GM21786 (cell line): ENCODE data around the gene GPR156.

Source experiments
- ATAC-seq: cut with Tn5 transposase; IDR thresholded peaks from one replicate; pipeline ENCODE4 v1.9.1; 2021; ENCODE audit not compliant: unreplicated experiment

GPR156 gene

DNA sequence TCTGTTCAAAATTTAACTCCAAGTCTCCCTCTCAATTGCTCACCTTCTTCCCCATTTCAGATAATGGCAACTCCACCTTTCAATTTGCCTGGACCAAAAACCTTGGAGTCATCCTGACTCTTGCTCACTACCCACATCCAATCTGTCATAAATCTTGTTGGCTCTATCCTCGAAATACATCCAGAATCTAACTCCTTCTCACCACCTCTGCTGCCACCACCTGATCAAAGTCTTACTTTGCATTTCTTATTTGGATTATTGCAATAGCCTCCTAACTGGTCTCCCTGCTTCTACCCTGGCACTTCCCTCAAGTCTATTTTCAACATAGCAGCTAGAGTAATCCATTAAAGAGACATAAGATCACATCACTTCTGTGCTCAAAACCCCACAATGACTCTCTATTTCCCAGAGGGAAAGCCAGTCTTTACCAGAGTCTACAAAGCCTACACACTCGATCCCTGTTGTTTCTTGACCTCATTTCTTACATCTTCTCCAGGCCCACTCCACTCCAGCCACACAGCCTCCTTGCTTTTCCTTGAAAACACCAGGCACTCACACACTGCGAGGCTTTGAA is 86.6 kb downstream of the GPR156 start:
- ATAC-seq, result no peak

DNA sequence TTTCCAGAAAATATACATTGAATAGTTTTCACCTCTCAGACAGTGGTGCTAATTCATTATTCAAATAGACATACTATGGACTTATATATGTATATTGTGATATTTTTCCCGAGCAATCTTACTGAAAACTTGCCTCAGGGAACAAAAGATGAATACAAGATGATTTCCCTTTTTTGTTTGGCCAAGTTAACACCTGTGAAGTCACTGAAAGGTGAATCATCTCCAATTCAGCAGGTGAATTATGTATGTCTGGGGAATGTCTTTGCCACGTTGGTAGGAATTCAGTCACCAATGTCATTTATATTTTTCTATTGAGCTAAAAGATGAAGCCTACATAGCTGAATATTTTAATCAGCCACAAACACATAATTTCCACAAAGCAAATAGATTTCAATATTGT is 88.2 kb downstream of the GPR156 start:
- ATAC-seq, result no peak

DNA sequence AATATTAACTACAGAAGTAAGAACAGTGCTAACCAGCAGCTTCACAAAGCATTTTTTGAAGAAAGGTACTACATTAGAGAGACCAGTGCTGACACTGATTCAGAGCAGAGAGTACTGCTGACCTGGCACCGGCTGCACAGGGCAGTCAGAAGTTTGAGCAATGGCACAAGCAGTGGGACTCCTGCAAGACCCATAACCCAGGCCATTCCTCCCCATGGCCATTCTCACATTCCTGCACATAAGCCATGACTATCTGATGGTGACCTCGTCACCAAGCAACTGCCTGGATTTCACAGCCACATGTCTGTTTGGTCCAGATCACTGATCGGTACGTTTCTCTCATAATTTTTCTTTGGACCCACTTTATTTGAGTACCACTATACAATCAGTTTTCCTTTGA is 88.7 kb downstream of the GPR156 start:
- no peak for ATAC-seq

DNA sequence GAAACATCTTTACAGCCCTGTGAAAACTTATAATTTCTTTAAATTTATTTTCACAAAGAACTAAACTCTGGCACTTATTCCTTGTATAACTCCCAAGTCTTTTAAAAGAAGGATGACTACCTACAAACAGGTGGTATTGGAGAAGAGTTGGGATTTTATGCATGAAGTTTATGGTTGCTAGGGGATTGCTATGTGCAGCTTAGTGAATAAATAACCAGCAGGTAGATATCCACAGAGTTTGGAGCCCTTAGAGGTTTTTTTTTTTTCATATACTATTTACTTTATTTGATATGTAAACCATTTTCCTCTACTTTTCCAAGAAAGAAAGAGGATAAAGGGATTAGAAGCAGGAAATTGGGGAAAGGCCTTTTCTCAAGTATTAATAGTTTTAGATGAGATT is 91.5 kb downstream of the GPR156 start:
- ATAC-seq, result no peak

DNA sequence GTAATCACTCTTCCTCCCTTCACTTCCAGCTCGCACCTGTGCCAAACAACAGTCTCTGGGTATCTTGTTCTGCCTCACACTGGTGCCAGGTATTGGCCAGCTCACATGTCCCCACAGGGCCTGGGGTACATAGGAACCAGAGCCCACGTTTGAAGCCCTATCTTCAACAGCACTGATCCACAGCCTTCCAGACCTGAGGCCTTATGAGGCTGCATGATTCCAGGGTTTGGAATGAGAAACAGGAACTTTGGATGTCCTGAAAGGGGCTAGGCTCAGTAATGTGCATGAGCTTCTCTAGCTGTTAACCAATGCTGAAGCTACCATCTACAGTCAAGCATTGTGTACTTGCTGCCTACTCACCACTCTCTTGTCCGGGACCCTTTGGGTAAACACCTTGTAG is 92.4 kb downstream of the GPR156 start:
- ATAC-seq, result no peak

DNA sequence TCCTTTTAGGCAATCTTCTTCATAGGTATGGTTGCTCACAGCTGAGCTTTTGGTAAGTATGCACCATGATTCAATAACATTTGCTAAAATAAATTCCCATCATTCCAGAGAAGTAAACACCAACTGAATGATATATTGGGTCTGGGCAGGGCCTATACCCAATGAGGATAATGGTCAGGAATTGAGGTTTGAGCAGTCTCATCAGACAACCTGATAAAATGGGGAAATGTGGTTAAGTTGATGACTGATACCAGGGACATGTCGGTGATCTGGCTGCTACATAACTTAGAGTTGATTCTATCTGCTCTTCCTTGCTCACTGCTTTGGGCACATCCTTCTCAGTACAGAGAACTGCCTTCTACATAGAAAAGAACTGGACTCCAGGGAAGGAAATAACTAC is 92.9 kb downstream of the GPR156 start:
- no peak for ATAC-seq

DNA sequence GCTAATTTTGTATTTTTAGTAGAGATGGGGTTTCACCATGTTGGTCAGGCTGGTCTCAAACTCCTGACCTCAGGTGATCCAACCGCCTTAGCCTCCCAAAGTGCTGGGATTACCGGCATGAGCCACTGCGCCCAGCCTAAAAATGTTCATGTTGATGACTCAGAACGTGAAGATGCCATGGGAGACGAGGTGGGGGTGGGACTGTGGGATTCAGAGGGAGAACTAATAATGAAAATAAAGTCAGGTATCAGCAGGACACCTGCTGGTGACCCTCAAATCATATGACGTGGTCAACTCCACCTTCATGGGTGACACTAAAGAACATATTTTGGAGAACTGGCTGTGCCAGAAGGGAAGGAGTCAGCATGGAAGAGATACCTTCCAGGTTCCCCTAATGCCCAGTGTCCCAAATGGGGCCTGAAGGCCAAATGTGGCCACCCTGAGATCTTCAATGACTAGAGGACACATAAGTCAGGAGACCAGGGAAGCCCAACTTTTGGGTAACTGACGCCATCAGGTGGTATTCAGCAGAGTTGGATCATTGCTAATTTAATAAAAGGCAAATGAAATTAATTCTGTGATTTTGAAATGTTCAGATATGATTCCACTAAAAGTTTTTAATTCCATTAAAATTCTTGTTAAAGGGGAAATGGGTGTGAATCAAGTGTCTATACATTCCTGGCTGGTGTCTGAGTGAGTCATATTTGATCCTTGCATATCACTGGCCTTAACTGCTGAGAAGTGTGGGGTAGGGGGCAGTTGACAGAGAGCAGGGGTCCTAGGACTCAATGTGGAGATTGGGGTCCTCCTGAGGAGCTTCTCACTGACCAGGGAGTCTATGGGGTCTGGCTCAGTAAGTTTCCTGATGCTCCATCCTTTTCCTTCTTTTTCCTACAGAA is 102.2 kb downstream of the GPR156 start:
- no peak for ATAC-seq

DNA sequence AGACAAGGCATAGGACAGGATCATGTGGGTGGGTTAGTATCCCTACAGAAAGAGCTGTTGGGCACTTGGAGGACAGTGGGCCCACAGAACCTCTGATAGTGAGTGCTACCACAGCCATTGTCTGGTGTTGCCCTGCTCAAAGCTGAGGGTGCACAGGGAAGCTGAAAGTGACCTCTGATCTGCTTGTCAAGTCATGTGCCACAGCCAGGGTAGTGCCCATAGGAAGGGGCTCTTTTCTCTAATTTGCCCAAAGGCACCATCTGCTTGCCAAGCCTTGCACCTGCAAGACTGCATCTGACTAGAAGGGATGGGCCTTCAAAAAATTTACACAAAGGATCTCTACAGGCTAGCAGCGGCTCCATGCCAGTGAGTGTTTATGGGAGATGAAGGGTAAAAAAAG is 103.4 kb downstream of the GPR156 start:
- no peak for ATAC-seq

DNA sequence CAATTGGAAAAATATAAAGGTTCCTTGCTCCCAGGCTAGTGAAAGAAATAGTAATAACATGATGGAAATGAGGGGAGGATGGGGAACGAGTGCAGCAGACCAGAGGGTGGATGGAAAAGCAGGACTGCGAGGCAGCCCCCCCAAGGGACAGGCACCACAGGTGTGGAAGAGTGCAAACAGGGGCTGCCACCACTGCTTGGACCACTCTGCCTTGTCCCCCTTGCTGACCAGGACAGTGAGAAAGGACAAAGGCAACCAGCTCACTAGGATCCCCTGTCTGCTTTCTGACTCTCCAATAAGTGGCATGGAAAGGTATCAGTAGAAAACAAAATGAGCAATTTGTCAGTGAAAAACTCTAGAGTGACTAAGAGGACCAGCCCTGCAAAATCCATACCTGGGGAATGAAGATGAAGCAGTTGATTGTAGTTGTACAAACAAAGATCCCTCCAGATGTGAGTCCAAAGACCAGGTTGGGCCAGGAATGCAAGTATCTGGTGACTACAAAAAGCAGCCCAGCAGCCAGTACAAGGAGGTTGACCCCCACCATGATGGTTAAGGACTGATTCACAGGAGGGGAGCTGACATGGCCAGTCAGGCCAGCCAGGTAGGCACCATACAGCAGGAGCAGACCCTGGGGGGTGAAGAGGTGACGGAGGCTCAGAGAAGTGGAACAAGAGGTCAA is 104.2 kb downstream of the GPR156 start:
- no peak for ATAC-seq

DNA sequence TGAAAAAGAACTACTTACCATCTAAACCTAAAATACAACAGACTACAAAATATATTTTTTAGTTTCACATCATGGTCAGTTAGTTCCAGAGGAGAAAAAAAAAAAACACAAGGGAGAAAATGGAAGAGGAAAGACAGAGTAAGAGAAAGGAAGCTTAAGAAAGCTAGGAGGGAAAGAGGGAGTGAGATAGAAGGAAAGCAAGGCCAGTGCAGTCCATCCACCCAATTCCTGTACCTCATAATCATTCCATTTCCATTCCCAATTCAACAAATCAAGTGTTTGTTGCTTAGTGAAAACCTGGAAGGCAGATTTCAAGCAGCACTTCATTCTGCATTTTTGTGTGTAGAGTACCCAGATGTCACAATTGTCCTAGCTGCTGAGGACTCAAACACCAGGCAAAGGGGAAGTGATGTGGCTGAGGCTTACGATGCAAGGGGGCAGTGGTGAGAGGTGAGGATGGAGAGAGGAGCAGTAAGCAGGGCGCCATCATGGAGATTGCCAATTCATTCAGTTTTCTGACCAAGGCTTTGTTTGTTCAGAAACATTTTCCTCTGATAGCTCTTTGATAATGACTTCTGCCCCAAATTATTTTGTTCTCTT is 107.2 kb downstream of the GPR156 start:
- ATAC-seq, result no peak

DNA sequence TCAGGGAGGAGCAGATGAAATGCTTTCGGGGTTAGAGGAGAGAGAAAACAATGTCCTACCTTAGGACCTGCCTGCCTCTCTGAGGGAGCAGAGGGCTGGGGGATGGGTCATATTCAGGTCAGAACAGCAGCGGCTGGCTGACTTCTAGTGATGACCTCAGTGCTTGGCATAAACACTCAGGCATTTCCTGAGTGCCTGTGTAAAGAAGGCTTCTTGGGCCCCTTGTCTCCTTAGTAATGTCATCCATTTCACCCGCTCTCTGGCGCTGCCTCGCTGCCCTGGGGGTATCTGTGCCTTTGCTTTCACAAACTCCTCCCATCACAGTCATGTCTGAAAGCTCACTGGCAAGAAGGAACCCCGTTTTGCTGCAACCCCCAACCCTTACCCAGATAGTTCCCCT is 107.9 kb downstream of the GPR156 start:
- no peak for ATAC-seq

DNA sequence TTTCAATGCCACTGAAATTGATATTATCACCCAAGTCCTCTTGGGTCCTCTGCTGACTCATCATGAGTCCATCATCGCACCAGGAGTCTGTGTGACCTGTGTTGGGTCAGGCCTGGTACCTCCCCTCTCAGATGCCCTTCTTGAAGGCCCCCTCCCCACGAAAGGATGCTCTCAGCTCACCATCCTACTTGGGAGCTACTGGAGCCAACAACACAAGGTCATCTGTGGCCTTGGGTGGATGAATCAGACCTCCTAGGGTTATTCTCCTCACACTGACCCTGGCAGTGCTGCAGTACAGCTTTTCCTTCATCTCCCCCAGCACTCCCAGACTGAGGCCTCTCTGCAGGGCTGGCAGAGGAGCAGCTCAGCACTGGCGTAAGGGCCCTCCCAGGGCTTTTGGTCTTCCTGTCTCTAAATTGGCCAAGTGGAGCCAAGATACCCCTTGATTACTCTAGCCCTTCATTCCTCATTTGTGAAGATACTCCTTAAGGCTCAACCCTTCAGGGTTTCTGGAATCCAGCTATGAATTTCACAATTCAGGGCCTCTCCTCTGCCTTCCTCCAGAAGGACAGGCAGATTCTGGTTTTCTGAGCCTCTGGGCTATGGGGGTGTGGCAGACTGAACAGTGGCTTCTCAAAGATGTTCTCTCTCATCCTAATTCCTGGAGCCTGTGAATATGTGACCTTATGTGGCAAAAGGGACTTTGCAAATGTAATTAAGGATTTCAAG is 110.0 kb downstream of the GPR156 start:
- no peak for ATAC-seq

DNA sequence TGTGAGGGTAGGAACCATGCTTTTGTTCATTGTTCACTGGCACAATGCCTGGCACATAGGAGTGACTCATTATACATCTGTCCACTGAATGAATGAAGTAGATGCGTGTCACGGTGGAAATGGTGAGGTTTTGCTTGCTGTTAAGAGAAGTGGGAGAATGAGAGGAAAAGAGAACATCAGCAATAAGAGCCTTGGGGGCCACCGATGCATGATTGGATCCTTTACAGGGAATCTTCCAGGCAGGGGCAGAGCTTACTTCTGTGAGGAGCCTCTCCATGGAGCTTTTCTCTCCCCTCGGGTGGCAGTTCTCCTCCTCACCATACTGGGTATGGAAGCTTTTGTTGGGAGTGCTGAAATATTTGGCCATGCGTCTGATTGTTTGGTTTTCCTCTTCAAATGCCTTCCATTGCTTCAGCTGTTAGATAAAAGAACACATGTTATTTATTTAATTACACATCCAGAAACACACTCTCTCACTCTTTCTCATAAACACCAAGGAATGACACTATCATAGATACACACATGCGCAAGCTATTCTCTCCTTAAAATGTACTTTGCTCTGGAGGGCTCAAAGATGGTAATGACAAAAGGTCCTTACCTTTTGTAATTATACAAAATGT is 111.9 kb downstream of the GPR156 start:
- no peak for ATAC-seq

DNA sequence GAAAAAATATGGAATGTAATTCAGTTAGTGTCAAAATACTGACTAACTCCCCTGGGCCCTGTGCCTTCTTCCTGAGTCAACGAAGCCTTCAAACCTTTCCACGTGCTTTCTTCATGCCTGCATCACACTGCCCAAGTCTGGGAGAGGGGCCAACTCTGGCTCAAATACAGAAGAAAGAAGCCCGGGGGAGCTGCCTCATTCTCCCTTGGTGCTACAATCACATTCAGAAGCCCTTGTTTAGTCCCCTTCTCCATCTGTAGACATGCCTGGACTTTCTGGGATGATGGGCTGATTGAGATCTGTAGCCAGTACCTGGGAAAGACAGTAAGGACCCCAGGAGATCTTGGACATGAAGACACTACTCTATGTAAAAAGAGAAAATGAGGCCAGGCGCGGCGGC is 113.0 kb downstream of the GPR156 start:
- ATAC-seq, result no peak

DNA sequence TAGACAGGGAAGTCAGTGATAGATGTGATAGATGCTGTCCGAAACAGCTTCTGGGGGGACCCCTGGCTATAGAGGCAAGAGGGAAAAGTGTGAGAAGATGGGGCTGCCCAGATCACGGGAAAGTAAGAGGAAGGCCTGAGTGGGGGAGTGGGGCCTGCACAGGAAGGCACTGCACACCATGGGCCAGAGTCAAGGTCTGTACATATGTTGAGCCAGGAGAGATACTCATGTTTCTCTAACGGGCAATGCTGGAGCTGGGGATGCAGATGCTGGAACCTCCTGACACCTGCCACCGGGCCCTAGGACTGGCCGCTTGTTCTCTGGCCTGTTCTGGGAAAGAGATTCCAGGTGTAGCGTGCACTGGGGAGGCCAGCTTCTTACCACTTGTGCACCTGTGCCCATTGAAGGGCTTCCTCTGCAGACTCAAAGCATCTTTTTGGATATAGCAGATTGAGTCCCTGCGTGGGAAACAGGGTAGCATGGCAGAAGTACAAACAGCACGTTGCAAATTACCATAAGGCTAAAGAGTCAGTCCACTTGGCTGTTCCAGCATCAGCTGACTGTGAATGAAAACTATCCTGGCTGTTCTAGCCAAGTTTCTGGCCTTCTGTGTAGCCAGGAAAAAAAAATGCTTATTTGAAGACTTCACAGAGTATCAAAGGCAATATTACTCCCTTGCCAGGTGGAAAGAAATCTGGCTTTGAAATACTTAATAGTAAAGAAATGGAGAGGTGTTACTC is 113.7 kb downstream of the GPR156 start:
- ATAC-seq, result no peak

DNA sequence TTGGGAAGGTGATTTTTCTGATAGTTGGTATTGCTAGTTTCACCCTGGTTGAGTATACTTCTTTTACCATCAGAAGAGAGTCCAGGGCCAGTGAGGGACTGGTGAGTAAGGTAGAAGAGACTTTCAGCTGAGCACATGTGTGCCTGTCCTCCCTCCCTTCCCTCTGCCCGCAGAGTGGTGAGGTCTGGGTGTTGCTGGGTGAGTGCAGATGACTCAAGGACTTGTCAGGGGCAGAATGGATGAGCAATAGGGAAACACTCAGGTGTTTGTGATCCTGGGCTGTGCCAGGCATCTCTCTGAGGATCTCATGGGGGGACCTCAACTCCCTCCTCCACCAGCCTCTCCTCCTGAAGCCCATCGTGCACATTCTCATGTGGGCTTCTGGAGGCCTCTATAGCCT is 114.8 kb downstream of the GPR156 start:
- ATAC-seq, result no peak

DNA sequence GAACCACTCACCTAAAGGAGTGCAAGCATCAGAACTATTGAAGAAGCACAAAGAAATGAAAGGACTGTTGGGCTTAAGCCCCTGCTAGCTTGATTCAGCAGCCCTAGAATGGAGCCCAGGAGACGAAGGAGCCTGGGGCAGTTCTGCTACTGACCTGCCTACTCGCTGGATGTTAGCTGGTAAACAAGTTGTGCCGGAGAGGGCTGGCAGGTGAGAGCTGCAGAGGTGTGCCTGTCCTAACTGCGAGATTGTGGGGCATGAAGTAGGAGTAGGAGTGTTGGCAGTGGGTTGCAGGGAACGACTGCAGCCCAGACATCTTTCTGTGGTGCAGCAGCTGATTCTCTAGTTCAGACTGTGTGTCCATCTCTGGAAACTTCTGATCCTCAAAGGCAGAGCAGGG is 115.6 kb downstream of the GPR156 start:
- no peak for ATAC-seq

DNA sequence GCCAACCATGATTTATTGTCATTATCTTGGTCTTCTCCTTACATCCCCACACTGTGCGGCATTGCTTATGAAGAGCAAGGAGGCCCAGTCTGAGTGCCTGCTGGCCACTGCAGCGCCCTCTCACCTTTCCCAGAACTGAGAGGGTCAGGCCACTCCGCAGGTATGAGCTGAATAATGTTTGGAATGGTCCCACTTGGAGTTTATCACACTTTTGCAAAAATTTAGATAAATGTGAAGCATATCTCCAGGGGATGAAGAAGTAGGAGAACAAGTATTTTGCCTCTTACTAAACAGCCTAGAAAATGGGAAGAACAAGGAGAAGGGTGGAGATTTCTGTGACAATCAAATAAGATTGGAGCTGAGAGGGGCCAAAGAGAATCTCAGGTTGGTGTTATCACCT is 116.4 kb downstream of the GPR156 start:
- no peak for ATAC-seq

DNA sequence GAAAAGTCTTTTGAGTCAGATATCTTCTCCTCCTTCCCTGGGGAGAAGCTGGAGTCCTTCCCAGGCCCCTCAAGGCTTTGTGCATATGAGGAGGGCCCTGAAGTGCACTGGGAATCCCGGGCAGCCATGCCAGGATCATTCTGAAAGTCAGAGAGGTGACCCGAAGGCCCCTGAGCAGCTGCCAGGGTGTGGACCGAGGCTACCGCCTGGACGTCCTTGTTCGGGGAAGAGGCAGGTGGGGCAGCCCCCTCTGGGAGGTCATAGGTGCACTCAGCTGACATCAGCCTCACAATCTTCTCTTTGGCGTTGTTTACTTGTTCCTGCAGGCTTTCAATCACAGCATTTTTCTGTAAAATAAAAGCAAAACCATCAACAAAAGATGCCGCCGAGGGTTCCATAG is 117.0 kb downstream of the GPR156 start:
- ATAC-seq, result no peak

DNA sequence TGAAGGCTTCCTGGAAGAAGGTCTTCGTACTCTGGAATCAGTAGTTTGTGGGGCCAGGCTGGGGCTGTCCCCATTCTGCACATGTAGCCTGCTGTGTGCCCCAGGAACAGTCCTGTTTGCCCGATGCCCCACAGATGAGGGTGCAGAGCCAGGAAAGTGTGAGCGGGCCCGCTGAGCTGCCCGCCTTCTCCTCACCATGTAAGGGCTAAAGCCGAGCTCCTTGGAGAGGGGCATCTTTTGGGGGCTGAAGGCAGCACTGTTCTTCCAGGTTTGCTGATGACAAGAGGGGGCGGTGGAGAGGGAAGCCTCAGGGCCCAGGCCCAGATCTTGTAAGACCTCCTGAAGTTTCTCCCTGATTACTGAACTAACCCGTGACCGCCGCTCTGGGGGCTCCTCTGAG is 117.5 kb downstream of the GPR156 start:
- ATAC-seq, result no peak
